ENCODE data around the gene TOM1.

The TOM1 gene

GRCh38 chr22:35325209-35325608 lies 25.5 kb downstream of the TOM1 start:
- DNase-seq = no peak

- DNase-seq = no peak
Observed at GRCh38 chr22:35326854-35327562, 27.3 kb downstream of the TOM1 start.

GRCh38 chr22:35327690-35328471 lies 28.2 kb downstream of the TOM1 start:
- DNase-seq = no peak

- peak in 1 of 2 donors; percentile 63 for DNase-seq
Observed at GRCh38 chr22:35328472-35328885, 28.8 kb downstream of the TOM1 start.

GRCh38 chr22:35329114-35329847 lies 29.6 kb downstream of the TOM1 start:
- DNase-seq = no peak

- peak; percentile 56 to 78 for DNase-seq
Observed at GRCh38 chr22:35330258-35330861, 30.7 kb downstream of the TOM1 start.

- no peak for DNase-seq
Observed at GRCh38 chr22:35332278-35332677, 32.6 kb downstream of the TOM1 start.

GRCh38 chr22:35333220-35333619 lies 33.5 kb downstream of the TOM1 start:
- no peak for DNase-seq

- DNase-seq = no peak
Observed at GRCh38 chr22:35334004-35334403, 34.3 kb downstream of the TOM1 start.

- no peak for DNase-seq
Observed at GRCh38 chr22:35335468-35335867, 35.8 kb downstream of the TOM1 start.

GRCh38 chr22:35335936-35336781 lies 36.5 kb downstream of the TOM1 start:
- no peak for DNase-seq

GRCh38 chr22:35337932-35338331 lies 38.2 kb downstream of the TOM1 start:
- DNase-seq = no peak

GRCh38 chr22:35341090-35341874 lies 41.6 kb downstream of the TOM1 start:
- no peak for DNase-seq

- no peak for DNase-seq
Observed at GRCh38 chr22:35342390-35342789, 42.7 kb downstream of the TOM1 start.

- no peak for DNase-seq
Observed at GRCh38 chr22:35343664-35344550, 44.2 kb downstream of the TOM1 start.

- no peak for DNase-seq
Observed at GRCh38 chr22:35344956-35345690, 45.4 kb downstream of the TOM1 start.

GRCh38 chr22:35345808-35346505 lies 46.3 kb downstream of the TOM1 start:
- DNase-seq = no peak

- DNase-seq = no peak
Observed at GRCh38 chr22:35346596-35347220, 47.0 kb downstream of the TOM1 start.
